Spleen (tissue), 7 donors: ENCODE data around the gene ING2.

Experiments used
- CTCF ChIP-seq, 11 experiments: fragments of 200-600 bp in 7 of 11; fragments of 450-650 bp in 4 of 11; sonication (generic) in 4 of 11; IDR thresholded peaks in 8 of 11; conservative IDR thresholded peaks in 3 of 11; 1 replicate in 7 of 11; 2 replicates in 4 of 11; pipeline versions ENCODE4 v1.4.0 to v1.8.0; 2016 to 2021; ENCODE audit warnings: antibody characterized with exemption in 11 of 11, inconsistent platforms in 4 of 11, mild to moderate bottlenecking in 1 of 11
- POLR2A ChIP-seq, 3 donors: fragments of 450-650 bp; IDR thresholded peaks; one replicate each; pipeline ENCODE4 v1.5.1; 2017; ENCODE audit warnings: antibody characterized with exemption in 3 of 3, mild to moderate bottlenecking in 1 of 3
- POLR2AphosphoS5 ChIP-seq, 3 donors: sonication (generic); formaldehyde crosslinking; IDR thresholded peaks; one replicate each; pipeline ENCODE4 v1.5.1; 2017; ENCODE audit warnings: antibody characterized with exemption in 3 of 3
- donor health status: DM: no; HTN: no; CAD: no; lungs with moderate emphysema.
- donor health status: DM: no; HTN: no; CAD: no.
- donor health status: DM: no; HTN: no; CAD: no.

GRCh38 chr4:183508697-183509335 is 4.0 kb downstream of the ING2 start:
- TF ChIP-seq CTCF (IDR thresholded peaks at IDR 0.05 in 8 of 11, conservative IDR thresholded peaks at IDR 0.05 in 3 of 11) (no peak), POLR2A (IDR thresholded peaks at IDR 0.05) (no peak), POLR2AphosphoS5 (IDR thresholded peaks at IDR 0.05) (no peak)
